ENCODE measurements around the gene CD101. TPM values are rescaled to one million over a fixed set of nuclear protein-coding genes. Genes with fewer than 3 reads are reported as not detected.

Gene CD101
- total RNA-seq, 2 experiments from 2014 or later: not detected

- Histone ChIP-seq H3K4me2 (ENCODE audit: low read length) (no peak overlapping the region), H3K4me1 (ENCODE audit: insufficient read depth, low read length, poor library complexity, severe bottlenecking) (no peaks in the 10 kb centered on the region), H3K27ac (ENCODE audit: low read depth, low read length, poor library complexity, severe bottlenecking) (no peak overlapping the region), H3K4me3 (ENCODE audit: low read depth, low read length, poor library complexity, severe bottlenecking) (no peak overlapping the region), H3K9me2 (ENCODE audit: insufficient read depth, low read length) (no peaks in the 10 kb centered on the region), H3K9me3 (ENCODE audit: low read length) (no peaks in the 10 kb centered on the region), H3K79me2 (ENCODE audit: insufficient read depth, low read depth, low read length) (no peaks in the 10 kb centered on the region), H4K20me1 (ENCODE audit: insufficient read depth, low read length) (no peaks in the 10 kb centered on the region), H2AFZ (ENCODE audit: low read length) (no peak overlapping the region), H3K36me3 (ENCODE audit: insufficient read depth, low read length) (no peaks in the 10 kb centered on the region)
- ChIA-PET CTCF (ENCODE audit: unreplicated experiment) (no interaction called here), POLR2A (interaction anchor here (0.6 kb wide), 1 partner anchor 157 kb away, joined by 3 read pairs; no protein-coding TSS in a partner anchor)
- DNase-seq (ENCODE audit: low spot score): no peak
- TF ChIP-seq EZH2phosphoT487 (IDR thresholded peaks at IDR 0.05; ENCODE audit: borderline replicate concordance, low read depth, low read length) (no peak), CTCF (conservative IDR thresholded peaks at IDR 0.05; ENCODE audit: low read length) (no peak)
- intact Hi-C loops (cut with micrococcal nuclease; ENCODE audit: unreplicated experiment): no loop called here
- BruUV-seq (replicated peaks): no TSS peak
These were observed 3.9 kb upstream of the CD101 start for GRCh38 chr1:116997636-116998035.

- Histone ChIP-seq H3K9me2 (ENCODE audit: insufficient read depth, low read length) (no peaks in the 10 kb centered on the region), H3K9me3 (ENCODE audit: low read length) (no peaks in the 10 kb centered on the region), H4K20me1 (ENCODE audit: insufficient read depth, low read length) (no peaks in the 10 kb centered on the region), H3K79me2 (ENCODE audit: insufficient read depth, low read depth, low read length) (no peaks in the 10 kb centered on the region), H3K36me3 (ENCODE audit: insufficient read depth, low read length) (no peaks in the 10 kb centered on the region), H2AFZ (ENCODE audit: low read length) (no peak overlapping the region), H3K27ac (ENCODE audit: low read depth, low read length, poor library complexity, severe bottlenecking) (no peak overlapping the region), H3K4me3 (ENCODE audit: low read depth, low read length, poor library complexity, severe bottlenecking) (no peak overlapping the region), H3K4me2 (ENCODE audit: low read length) (no peak overlapping the region), H3K4me1 (ENCODE audit: insufficient read depth, low read length, poor library complexity, severe bottlenecking) (no peaks in the 10 kb centered on the region)
- no TSS peak for BruUV-seq (replicated peaks)
- TF ChIP-seq EZH2phosphoT487 (IDR thresholded peaks at IDR 0.05; ENCODE audit: borderline replicate concordance, low read depth, low read length) (no peak), CTCF (conservative IDR thresholded peaks at IDR 0.05; ENCODE audit: low read length) (no peak)
- intact Hi-C loops (cut with micrococcal nuclease; ENCODE audit: unreplicated experiment): no loop called here
- ChIA-PET CTCF (ENCODE audit: unreplicated experiment) (no interaction called here), POLR2A (interaction anchor here (1.1 kb wide), 1 partner anchor 13 kb away, joined by 3 read pairs; no protein-coding TSS in a partner anchor)
- no peak for DNase-seq (ENCODE audit: low spot score)
These were observed 2.0 kb upstream of the CD101 start for GRCh38 chr1:116999596-116999995.

- no peak for TF ChIP-seq CTCF (conservative IDR thresholded peaks at IDR 0.05; ENCODE audit: low read length)
- no peak for TF ChIP-seq EZH2phosphoT487 (IDR thresholded peaks at IDR 0.05; ENCODE audit: borderline replicate concordance, low read depth, low read length)
- Histone ChIP-seq H3K9me2 (ENCODE audit: insufficient read depth, low read length) (no peaks in the 10 kb centered on the region), H3K36me3 (ENCODE audit: insufficient read depth, low read length) (no peaks in the 10 kb centered on the region), H3K4me2 (ENCODE audit: low read length) (no peak overlapping the region), H3K79me2 (ENCODE audit: insufficient read depth, low read depth, low read length) (no peaks in the 10 kb centered on the region), H3K27ac (ENCODE audit: low read depth, low read length, poor library complexity, severe bottlenecking) (no peak overlapping the region), H4K20me1 (ENCODE audit: insufficient read depth, low read length) (no peaks in the 10 kb centered on the region), H2AFZ (ENCODE audit: low read length) (no peak overlapping the region), H3K4me3 (ENCODE audit: low read depth, low read length, poor library complexity, severe bottlenecking) (no peak overlapping the region), H3K4me1 (ENCODE audit: insufficient read depth, low read length, poor library complexity, severe bottlenecking) (no peaks in the 10 kb centered on the region), H3K9me3 (ENCODE audit: low read length) (no peaks in the 10 kb centered on the region)
- intact Hi-C loops (cut with micrococcal nuclease; ENCODE audit: unreplicated experiment): no loop called here
- BruUV-seq (replicated peaks): no TSS peak
- ChIA-PET POLR2A (interaction anchor here (1.1 kb wide), 1 partner anchor 13 kb away, joined by 3 read pairs; no protein-coding TSS in a partner anchor), CTCF (ENCODE audit: unreplicated experiment) (no interaction called here)
- DNase-seq (ENCODE audit: low spot score): no peak
These were observed 1.4 kb upstream of the CD101 start for GRCh38 chr1:117000142-117000541.
